ENCODE data around the gene GATM. TPM values are rescaled to one million over a fixed set of nuclear protein-coding genes. Genes with fewer than 3 reads are reported as not detected.

GATM gene
- total RNA-seq, 1 experiment from 2014 or later: 9.5 TPM

DNA sequence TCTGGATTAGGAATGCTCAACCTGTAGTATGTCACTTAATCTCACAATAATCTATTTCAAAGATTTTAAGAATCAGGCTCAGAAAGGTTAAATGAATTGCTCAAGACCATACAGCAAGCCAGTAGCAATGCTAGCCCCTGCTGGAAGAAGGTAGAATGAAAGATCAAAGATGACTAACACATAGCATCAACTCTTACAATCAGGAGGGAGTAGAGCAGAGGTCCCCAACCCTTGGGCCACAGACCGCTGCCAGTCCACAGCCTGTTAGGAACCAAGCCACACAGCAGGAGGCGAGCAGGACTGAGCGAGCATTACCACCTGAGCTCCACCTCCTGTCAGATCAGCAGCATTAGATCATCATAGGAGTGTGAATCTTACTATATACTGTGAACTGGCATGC is 15.5 kb upstream of the GATM start:
- no peak for DNase-seq (ENCODE audit: low spot score)
- Histone ChIP-seq H3K27me3 (replicated peaks; ENCODE audit: insufficient read depth, low read depth, low read length, poor library complexity) (peaks cover 41% of the 10 kb centered on the region), H3K9me3 (ENCODE audit: low read depth, low read length, poor library complexity, severe bottlenecking) (no peaks in the 10 kb centered on the region), H3K36me3 (ENCODE audit: insufficient read depth, low read length, poor library complexity, severe bottlenecking) (no peaks in the 10 kb centered on the region), H3K4me1 (ENCODE audit: insufficient read depth, low read length, poor library complexity, severe bottlenecking) (no peaks in the 10 kb centered on the region), H3K27ac (ENCODE audit: low read depth, low read length, poor library complexity, severe bottlenecking) (no peak overlapping the region), H3K4me3 (ENCODE audit: low read depth, low read length, poor library complexity, severe bottlenecking) (no peak overlapping the region)
- TF ChIP-seq, protein P1, sequence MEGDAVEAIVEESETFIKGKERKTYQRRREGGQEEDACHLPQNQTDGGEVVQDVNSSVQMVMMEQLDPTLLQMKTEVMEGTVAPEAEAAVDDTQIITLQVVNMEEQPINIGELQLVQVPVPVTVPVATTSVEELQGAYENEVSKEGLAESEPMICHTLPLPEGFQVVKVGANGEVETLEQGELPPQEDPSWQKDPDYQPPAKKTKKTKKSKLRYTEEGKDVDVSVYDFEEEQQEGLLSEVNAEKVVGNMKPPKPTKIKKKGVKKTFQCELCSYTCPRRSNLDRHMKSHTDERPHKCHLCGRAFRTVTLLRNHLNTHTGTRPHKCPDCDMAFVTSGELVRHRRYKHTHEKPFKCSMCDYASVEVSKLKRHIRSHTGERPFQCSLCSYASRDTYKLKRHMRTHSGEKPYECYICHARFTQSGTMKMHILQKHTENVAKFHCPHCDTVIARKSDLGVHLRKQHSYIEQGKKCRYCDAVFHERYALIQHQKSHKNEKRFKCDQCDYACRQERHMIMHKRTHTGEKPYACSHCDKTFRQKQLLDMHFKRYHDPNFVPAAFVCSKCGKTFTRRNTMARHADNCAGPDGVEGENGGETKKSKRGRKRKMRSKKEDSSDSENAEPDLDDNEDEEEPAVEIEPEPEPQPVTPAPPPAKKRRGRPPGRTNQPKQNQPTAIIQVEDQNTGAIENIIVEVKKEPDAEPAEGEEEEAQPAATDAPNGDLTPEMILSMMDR (conservative IDR thresholded peaks at IDR 0.05; ENCODE audit: low read depth, low read length): 0 out of 2 replicates have a peak, but pooled peaks have one; percentile 28
- TF ChIP-seq EZH2 (IDR thresholded peaks at IDR 0.05; ENCODE audit: borderline replicate concordance, low read depth, low read length, poor library complexity, severe bottlenecking): no peak
- intact Hi-C loops (cut with micrococcal nuclease; ENCODE audit: unreplicated experiment): no loop called here
- ChIA-PET CTCF (no interaction called here), POLR2A (ENCODE audit: low non-redundant PET) (no interaction called here)
- no TSS peak for BruUV-seq (replicated peaks)

DNA sequence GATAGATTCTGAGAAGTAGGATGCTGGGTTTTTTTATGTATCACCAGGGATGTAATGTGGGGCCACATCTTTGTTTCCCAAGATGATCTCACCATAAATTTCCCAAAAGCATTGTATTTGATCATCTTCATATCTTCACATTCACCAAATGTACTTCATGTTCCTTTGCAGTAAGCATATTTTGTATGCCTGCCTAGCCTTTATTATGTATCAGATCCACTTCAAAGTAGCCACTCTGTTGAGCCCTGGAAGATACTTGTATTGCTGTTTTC is 14.2 kb upstream of the GATM start:
- peaks cover 46% of the 10 kb centered on the region for H3K27me3 ChIP-seq (replicated peaks; ENCODE audit: insufficient read depth, low read depth, low read length, poor library complexity)
- H3K9me3 ChIP-seq (ENCODE audit: low read depth, low read length, poor library complexity, severe bottlenecking): no peaks in the 10 kb centered on the region
- ChIA-PET CTCF (no interaction called here), POLR2A (ENCODE audit: low non-redundant PET) (no interaction called here)
- intact Hi-C loops (cut with micrococcal nuclease; ENCODE audit: unreplicated experiment): no loop called here
- no peak overlapping the region for H3K4me3 ChIP-seq (ENCODE audit: low read depth, low read length, poor library complexity, severe bottlenecking)
- no peak for TF ChIP-seq EZH2 (IDR thresholded peaks at IDR 0.05; ENCODE audit: borderline replicate concordance, low read depth, low read length, poor library complexity, severe bottlenecking)
- TF ChIP-seq, protein P1 (conservative IDR thresholded peaks at IDR 0.05; ENCODE audit: low read depth, low read length): no peak
- no TSS peak for BruUV-seq (replicated peaks)
- H3K36me3 ChIP-seq (ENCODE audit: insufficient read depth, low read length, poor library complexity, severe bottlenecking): no peaks in the 10 kb centered on the region
- no peaks in the 10 kb centered on the region for H3K4me1 ChIP-seq (ENCODE audit: insufficient read depth, low read length, poor library complexity, severe bottlenecking)
- no peak overlapping the region for H3K27ac ChIP-seq (ENCODE audit: low read depth, low read length, poor library complexity, severe bottlenecking)
- no peak for DNase-seq (ENCODE audit: low spot score)

DNA sequence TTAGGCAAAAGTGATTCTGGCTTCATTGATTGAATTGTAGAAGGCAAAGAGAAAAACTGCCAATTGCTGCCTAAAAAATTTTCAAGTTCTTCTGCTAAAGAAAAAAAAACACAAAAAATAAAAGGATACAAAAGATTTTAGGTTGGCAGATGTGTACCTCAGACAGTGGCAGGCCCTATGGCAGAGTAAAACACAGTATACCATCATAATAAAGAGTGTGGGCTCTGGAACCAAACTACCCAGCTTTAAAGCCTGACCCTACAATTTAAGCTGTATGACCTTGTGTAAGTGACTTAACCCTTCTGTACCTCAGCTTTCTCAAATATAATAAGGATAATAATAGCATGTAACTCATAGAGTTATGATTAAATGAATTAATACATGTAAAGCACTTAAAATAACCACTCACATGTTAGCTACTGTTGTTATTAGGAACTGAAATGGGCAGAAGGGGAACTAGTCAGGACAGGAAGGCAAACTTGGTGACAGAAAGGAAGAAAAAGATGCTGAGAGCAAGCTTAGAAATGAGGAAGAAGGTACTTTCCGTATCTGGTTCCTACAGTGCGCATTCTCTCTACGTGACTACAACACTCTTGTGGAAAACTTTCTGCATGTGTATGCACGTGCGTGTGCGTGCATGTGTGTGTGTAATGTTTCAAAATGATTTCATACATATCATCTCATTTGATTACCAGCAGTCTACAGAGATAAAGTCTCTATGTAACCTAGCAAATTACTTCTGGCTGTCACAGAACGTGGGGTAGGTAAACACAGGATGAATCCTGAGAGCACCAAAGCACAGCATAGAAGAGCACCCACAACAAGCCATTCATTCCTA is 13.6 kb upstream of the GATM start:
- POLR2A ChIA-PET (ENCODE audit: low non-redundant PET): no interaction called here
- Histone ChIP-seq H3K4me3 (ENCODE audit: low read depth, low read length, poor library complexity, severe bottlenecking) (no peak overlapping the region), H3K4me1 (ENCODE audit: insufficient read depth, low read length, poor library complexity, severe bottlenecking) (no peaks in the 10 kb centered on the region), H3K27me3 (replicated peaks; ENCODE audit: insufficient read depth, low read depth, low read length, poor library complexity) (peaks cover 43% of the 10 kb centered on the region), H3K27ac (ENCODE audit: low read depth, low read length, poor library complexity, severe bottlenecking) (no peak overlapping the region), H3K36me3 (ENCODE audit: insufficient read depth, low read length, poor library complexity, severe bottlenecking) (no peaks in the 10 kb centered on the region), H3K9me3 (ENCODE audit: low read depth, low read length, poor library complexity, severe bottlenecking) (no peaks in the 10 kb centered on the region)
- CTCF ChIA-PET: no interaction called here
- no peak for DNase-seq (ENCODE audit: low spot score)
- intact Hi-C loops (cut with micrococcal nuclease; ENCODE audit: unreplicated experiment): no loop called here
- TF ChIP-seq EZH2 (IDR thresholded peaks at IDR 0.05; ENCODE audit: borderline replicate concordance, low read depth, low read length, poor library complexity, severe bottlenecking): no peak
- TF ChIP-seq, protein P1 (conservative IDR thresholded peaks at IDR 0.05; ENCODE audit: low read depth, low read length): no peak
- no TSS peak for BruUV-seq (replicated peaks)
